ENCODE results near the gene NOS1. TPM values are rescaled to one million over a fixed set of nuclear protein-coding genes. Genes with fewer than 3 reads are reported as not detected.
A peak's percentile ranks its signal among the peaks of the same experiment; 100 is the strongest.

NOS1 gene
- total and polyA plus RNA-seq, 10 donors = 0.03 to 0.22 (median 0.04) TPM; not detected in 6

DNA sequence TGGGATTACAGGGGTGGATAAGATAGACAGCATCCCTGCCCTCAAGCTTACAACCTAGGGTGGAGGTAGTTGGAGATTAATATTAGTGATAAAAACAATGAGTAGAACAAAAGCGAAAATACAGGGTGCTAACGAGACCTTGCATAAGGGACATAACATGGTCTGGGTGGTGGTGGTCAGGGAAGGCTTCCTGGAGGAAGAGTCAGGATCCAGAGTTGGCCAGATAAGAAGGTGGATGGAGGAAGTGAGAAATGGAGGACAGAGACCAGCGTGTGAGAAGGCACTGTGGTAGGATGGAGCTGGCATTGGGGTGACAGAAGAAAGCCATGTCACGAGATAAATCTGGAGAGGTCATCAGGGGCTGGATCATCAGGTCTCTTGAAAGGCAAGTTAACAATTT, 19.2 kb downstream of the NOS1 start:
- Histone ChIP-seq H3K9me3 (peaks cover 0 to 11% (median 3%) of the 10 kb centered on the region in 8 donors), H3K27me3 (replicated peaks in 1 of 7) (peaks cover 0 to 36% (median 0%) of the 10 kb centered on the region in 7 donors), H3K4me1 (no peaks in the 10 kb centered on the region), H3K4me3 (no peak overlapping the region), H3K36me3 (no peaks in the 10 kb centered on the region), H3K27ac (no peak overlapping the region)
- DNase-seq = peak; percentile 3
- TF ChIP-seq, protein P1, sequence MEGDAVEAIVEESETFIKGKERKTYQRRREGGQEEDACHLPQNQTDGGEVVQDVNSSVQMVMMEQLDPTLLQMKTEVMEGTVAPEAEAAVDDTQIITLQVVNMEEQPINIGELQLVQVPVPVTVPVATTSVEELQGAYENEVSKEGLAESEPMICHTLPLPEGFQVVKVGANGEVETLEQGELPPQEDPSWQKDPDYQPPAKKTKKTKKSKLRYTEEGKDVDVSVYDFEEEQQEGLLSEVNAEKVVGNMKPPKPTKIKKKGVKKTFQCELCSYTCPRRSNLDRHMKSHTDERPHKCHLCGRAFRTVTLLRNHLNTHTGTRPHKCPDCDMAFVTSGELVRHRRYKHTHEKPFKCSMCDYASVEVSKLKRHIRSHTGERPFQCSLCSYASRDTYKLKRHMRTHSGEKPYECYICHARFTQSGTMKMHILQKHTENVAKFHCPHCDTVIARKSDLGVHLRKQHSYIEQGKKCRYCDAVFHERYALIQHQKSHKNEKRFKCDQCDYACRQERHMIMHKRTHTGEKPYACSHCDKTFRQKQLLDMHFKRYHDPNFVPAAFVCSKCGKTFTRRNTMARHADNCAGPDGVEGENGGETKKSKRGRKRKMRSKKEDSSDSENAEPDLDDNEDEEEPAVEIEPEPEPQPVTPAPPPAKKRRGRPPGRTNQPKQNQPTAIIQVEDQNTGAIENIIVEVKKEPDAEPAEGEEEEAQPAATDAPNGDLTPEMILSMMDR (IDR thresholded peaks at IDR 0.05 in 8 of 11, conservative IDR thresholded peaks at IDR 0.05 in 3 of 11) = no peak
- TF ChIP-seq POLR2AphosphoS5 (IDR thresholded peaks at IDR 0.05) (no peak), POLR2A (IDR thresholded peaks at IDR 0.05) (no peak)
- WGBS, 5 donors = 73 to 82% (median 80%) methylated on average over 4 of the region's 4 CpGs
- intact Hi-C loops (cut with DNase I; ENCODE audit: low total_unique reads) = no loop called here

- peak; percentile 6 for DNase-seq
- Histone ChIP-seq H3K4me3 (no peak overlapping the region), H3K27me3 (replicated peaks in 1 of 7) (peaks cover 0 to 59% (median 0%) of the 10 kb centered on the region in 7 donors), H3K9me3 (peaks cover 0 to 9% (median 3%) of the 10 kb centered on the region in 8 donors), H3K27ac (no peak overlapping the region), H3K36me3 (no peaks in the 10 kb centered on the region), H3K4me1 (peaks cover 0 to 6% (median 0%) of the 10 kb centered on the region in 6 donors)
- intact Hi-C loops (cut with DNase I; ENCODE audit: low total_unique reads) = no loop called here
- 43 to 70% (median 52%) methylated on average over 4 of the region's 4 CpGs for WGBS, 5 donors
- TF ChIP-seq POLR2AphosphoS5 (IDR thresholded peaks at IDR 0.05) (no peak), POLR2A (IDR thresholded peaks at IDR 0.05) (no peak)
- TF ChIP-seq, protein P1 (IDR thresholded peaks at IDR 0.05 in 8 of 11, conservative IDR thresholded peaks at IDR 0.05 in 3 of 11) = no peak
Observed at GRCh38 chr12:117339104-117339503, 22.3 kb downstream of the NOS1 start.

GRCh38 chr12:117334855-117335587, 26.4 kb downstream of the NOS1 start:
- H3K4me3 ChIP-seq = peak overlapping the region in 1 of 8 donors; percentile 13
- TF ChIP-seq POLR2A (IDR thresholded peaks at IDR 0.05) = no peak
- H3K27me3 ChIP-seq (replicated peaks in 1 of 7) = peaks cover 0 to 67% (median 3%) of the 10 kb centered on the region in 7 donors
- H3K4me1 ChIP-seq = peaks cover 0 to 6% (median 0%) of the 10 kb centered on the region in 6 donors
- H3K36me3 ChIP-seq = no peaks in the 10 kb centered on the region
- intact Hi-C loops (cut with DNase I; ENCODE audit: low total_unique reads) = no loop called here
- WGBS, 5 donors = 29 to 36% (median 33%) methylated on average over 21 of the region's 21 CpGs
- H3K27ac ChIP-seq = no peak overlapping the region
- no peak for DNase-seq
- H3K9me3 ChIP-seq = no peaks in the 10 kb centered on the region

GRCh38 chr12:117334051-117334450, 27.4 kb downstream of the NOS1 start:
- 36 to 57% (median 42%) methylated on average over 3 of the region's 3 CpGs for WGBS, 5 donors
- Histone ChIP-seq H3K4me1 (peaks cover 0 to 6% (median 0%) of the 10 kb centered on the region in 6 donors), H3K27ac (no peak overlapping the region), H3K27me3 (replicated peaks in 1 of 7) (peaks cover 0 to 77% (median 3%) of the 10 kb centered on the region in 7 donors), H3K9me3 (no peaks in the 10 kb centered on the region), H3K36me3 (no peaks in the 10 kb centered on the region), H3K4me3 (no peak overlapping the region)
- TF ChIP-seq, protein P1 (IDR thresholded peaks at IDR 0.05 in 8 of 11, conservative IDR thresholded peaks at IDR 0.05 in 3 of 11) = no peak
- TF ChIP-seq POLR2A (IDR thresholded peaks at IDR 0.05) (no peak), POLR2AphosphoS5 (IDR thresholded peaks at IDR 0.05) (no peak)
- intact Hi-C loops (cut with DNase I; ENCODE audit: low total_unique reads) = no loop called here
- DNase-seq = no peak
